ENCODE results near the gene ITIH6.
"Not testable (repeated sequence)": the region's sequence is repeated elsewhere in the genome, so short reads cannot be mapped to it uniquely, and the experiment has no call there.

- not testable (repeated sequence) for TF ChIP-seq CTCF (conservative IDR thresholded peaks at IDR 0.05; ENCODE audit: low read depth, low read length); EZH2 (IDR thresholded peaks at IDR 0.05; ENCODE audit: low read length, unreplicated experiment); EZH2phosphoT487 (IDR thresholded peaks at IDR 0.05; ENCODE audit: borderline replicate concordance, low read length)
These were observed 8.7 kb downstream of the ITIH6 start for GRCh38 chrX:54789405-54789804.
